Gastrocnemius medialis (tissue), 4 donors: ENCODE data around the gene PRKCE.

Experiments
- CTCF ChIP-seq, 5 experiments: fragments of 450-650 bp in 3 of 5; fragments of 200-600 bp in 2 of 5; sonication (generic) in 2 of 5; IDR thresholded peaks in 4 of 5; conservative IDR thresholded peaks in 1 of 5; 1 replicate in 4 of 5; 2 replicates in 1 of 5; pipeline ENCODE4 v1.5.1; 2016 to 2019; ENCODE audit warnings: antibody characterized with exemption in 5 of 5, mild to moderate bottlenecking in 3 of 5, moderate library complexity in 3 of 5
- POLR2A ChIP-seq, 2 donors: fragments of 450-650 bp; IDR thresholded peaks; one replicate each; pipeline ENCODE4 v1.6.1; 2017; ENCODE audit warnings: antibody characterized with exemption in 2 of 2, mild to moderate bottlenecking in 2 of 2, moderate library complexity in 2 of 2

GRCh38 chr2:45616658-45617411, 34.6 kb upstream of the PRKCE start:
- no peak for TF ChIP-seq CTCF (IDR thresholded peaks at IDR 0.05 in 4 of 5, conservative IDR thresholded peaks at IDR 0.05 in 1 of 5)
- TF ChIP-seq POLR2A (IDR thresholded peaks at IDR 0.05), result no peak
